ENCODE measurements around the gene CSF2. TPM values are rescaled to one million over a fixed set of nuclear protein-coding genes. Genes with fewer than 3 reads are reported as not detected.

Gene CSF2
- polyA plus RNA-seq, 2 donors, result 0.05 TPM; not detected in 1

- Histone ChIP-seq H3K27me3 (ENCODE audit: control insufficient read depth in 1 of 2, insufficient read depth in 2 of 2, low read length in 2 of 2) (no peaks in the 10 kb centered on the region), H3K36me3 (ENCODE audit: control insufficient read depth in 2 of 2, insufficient read depth in 2 of 2, low read length in 1 of 2) (peaks cover 0 to 2% of the 10 kb centered on the region in 2 donors), H3K4me1 (ENCODE audit: control insufficient read depth in 2 of 2, insufficient read depth in 2 of 2, low read length in 1 of 2) (peaks cover 5 to 14% of the 10 kb centered on the region in 2 donors), H3K4me3 (ENCODE audit: low read depth in 1 of 2, low read length in 2 of 2) (no peak overlapping the region), H3K27ac (ENCODE audit: low read depth in 2 of 2, low read length in 1 of 2) (no peak overlapping the region), H3K9me3 (ENCODE audit: control insufficient read depth in 2 of 2, insufficient read depth in 1 of 2, low read depth in 1 of 2, low read length in 1 of 2) (no peaks in the 10 kb centered on the region)
- whole genome bisulfite sequencing, 2 donors, result 71 to 72% methylated on average over 16 of the region's 16 CpGs
Measured at GRCh38 chr5:132074772-132075718, 1.5 kb downstream of the CSF2 start.

- WGBS, 2 donors, result 94 to 98% methylated on average over 2 of the region's 2 CpGs
- peaks cover 5 to 14% of the 10 kb centered on the region in 2 donors for H3K4me1 ChIP-seq (ENCODE audit: control insufficient read depth in 2 of 2, insufficient read depth in 2 of 2, low read length in 1 of 2)
- H3K36me3 ChIP-seq (ENCODE audit: control insufficient read depth in 2 of 2, insufficient read depth in 2 of 2, low read length in 1 of 2), result peaks cover 0 to 2% of the 10 kb centered on the region in 2 donors
- H3K9me3 ChIP-seq (ENCODE audit: control insufficient read depth in 2 of 2, insufficient read depth in 1 of 2, low read depth in 1 of 2, low read length in 1 of 2), result no peaks in the 10 kb centered on the region
- no peak overlapping the region for H3K4me3 ChIP-seq (ENCODE audit: low read depth in 1 of 2, low read length in 2 of 2)
- H3K27ac ChIP-seq (ENCODE audit: low read depth in 2 of 2, low read length in 1 of 2), result no peak overlapping the region
- H3K27me3 ChIP-seq (ENCODE audit: control insufficient read depth in 1 of 2, insufficient read depth in 2 of 2, low read length in 2 of 2), result no peaks in the 10 kb centered on the region
Measured at GRCh38 chr5:132075719-132076077, 2.1 kb downstream of the CSF2 start.

GRCh38 chr5:132076202-132076830 lies 2.7 kb downstream of the CSF2 start:
- no peaks in the 10 kb centered on the region for H3K9me3 ChIP-seq (ENCODE audit: control insufficient read depth in 2 of 2, insufficient read depth in 1 of 2, low read depth in 1 of 2, low read length in 1 of 2)
- H3K4me1 ChIP-seq (ENCODE audit: control insufficient read depth in 2 of 2, insufficient read depth in 2 of 2, low read length in 1 of 2), result peaks cover 5 to 14% of the 10 kb centered on the region in 2 donors
- H3K4me3 ChIP-seq (ENCODE audit: low read depth in 1 of 2, low read length in 2 of 2), result no peak overlapping the region
- 88 to 90% methylated on average over 11 of the region's 11 CpGs for WGBS, 2 donors
- peaks cover 0 to 2% of the 10 kb centered on the region in 2 donors for H3K36me3 ChIP-seq (ENCODE audit: control insufficient read depth in 2 of 2, insufficient read depth in 2 of 2, low read length in 1 of 2)
- no peaks in the 10 kb centered on the region for H3K27me3 ChIP-seq (ENCODE audit: control insufficient read depth in 1 of 2, insufficient read depth in 2 of 2, low read length in 2 of 2)
- H3K27ac ChIP-seq (ENCODE audit: low read depth in 2 of 2, low read length in 1 of 2), result no peak overlapping the region

GRCh38 chr5:132076983-132077382 lies 3.4 kb downstream of the CSF2 start:
- peaks cover 0 to 2% of the 10 kb centered on the region in 2 donors for H3K36me3 ChIP-seq (ENCODE audit: control insufficient read depth in 2 of 2, insufficient read depth in 2 of 2, low read length in 1 of 2)
- H3K4me1 ChIP-seq (ENCODE audit: control insufficient read depth in 2 of 2, insufficient read depth in 2 of 2, low read length in 1 of 2), result peaks cover 5 to 14% of the 10 kb centered on the region in 2 donors
- H3K27me3 ChIP-seq (ENCODE audit: control insufficient read depth in 1 of 2, insufficient read depth in 2 of 2, low read length in 2 of 2), result no peaks in the 10 kb centered on the region
- H3K4me3 ChIP-seq (ENCODE audit: low read depth in 1 of 2, low read length in 2 of 2), result no peak overlapping the region
- no peak overlapping the region for H3K27ac ChIP-seq (ENCODE audit: low read depth in 2 of 2, low read length in 1 of 2)
- WGBS, 2 donors, result 92 to 94% methylated on average over 8 of the region's 8 CpGs
- no peaks in the 10 kb centered on the region for H3K9me3 ChIP-seq (ENCODE audit: control insufficient read depth in 2 of 2, insufficient read depth in 1 of 2, low read depth in 1 of 2, low read length in 1 of 2)

- Histone ChIP-seq H3K4me1 (ENCODE audit: control insufficient read depth in 2 of 2, insufficient read depth in 2 of 2, low read length in 1 of 2) (peaks cover 5 to 13% of the 10 kb centered on the region in 2 donors), H3K9me3 (ENCODE audit: control insufficient read depth in 2 of 2, insufficient read depth in 1 of 2, low read depth in 1 of 2, low read length in 1 of 2) (no peaks in the 10 kb centered on the region), H3K4me3 (ENCODE audit: low read depth in 1 of 2, low read length in 2 of 2) (no peak overlapping the region), H3K27me3 (ENCODE audit: control insufficient read depth in 1 of 2, insufficient read depth in 2 of 2, low read length in 2 of 2) (no peaks in the 10 kb centered on the region), H3K27ac (ENCODE audit: low read depth in 2 of 2, low read length in 1 of 2) (no peak overlapping the region), H3K36me3 (ENCODE audit: control insufficient read depth in 2 of 2, insufficient read depth in 2 of 2, low read length in 1 of 2) (peaks cover 0 to 2% of the 10 kb centered on the region in 2 donors)
- WGBS, 2 donors, result 75 to 77% methylated on average over 4 of the region's 4 CpGs
Measured at GRCh38 chr5:132079081-132079480, 5.5 kb downstream of the CSF2 start.

- Histone ChIP-seq H3K4me1 (ENCODE audit: control insufficient read depth in 2 of 2, insufficient read depth in 2 of 2, low read length in 1 of 2) (peaks cover 1 to 8% of the 10 kb centered on the region in 2 donors), H3K9me3 (ENCODE audit: control insufficient read depth in 2 of 2, insufficient read depth in 1 of 2, low read depth in 1 of 2, low read length in 1 of 2) (no peaks in the 10 kb centered on the region), H3K4me3 (ENCODE audit: low read depth in 1 of 2, low read length in 2 of 2) (no peak overlapping the region), H3K27me3 (ENCODE audit: control insufficient read depth in 1 of 2, insufficient read depth in 2 of 2, low read length in 2 of 2) (no peaks in the 10 kb centered on the region), H3K36me3 (ENCODE audit: control insufficient read depth in 2 of 2, insufficient read depth in 2 of 2, low read length in 1 of 2) (peaks cover 0 to 2% of the 10 kb centered on the region in 2 donors), H3K27ac (ENCODE audit: low read depth in 2 of 2, low read length in 1 of 2) (no peak overlapping the region)
- 64 to 87% methylated on average over 3 of the region's 3 CpGs for WGBS, 2 donors
Measured at GRCh38 chr5:132079619-132080018, 6.0 kb downstream of the CSF2 start.

- Histone ChIP-seq H3K4me3 (ENCODE audit: low read depth in 1 of 2, low read length in 2 of 2) (no peak overlapping the region), H3K36me3 (ENCODE audit: control insufficient read depth in 2 of 2, insufficient read depth in 2 of 2, low read length in 1 of 2) (no peaks in the 10 kb centered on the region), H3K27me3 (ENCODE audit: control insufficient read depth in 1 of 2, insufficient read depth in 2 of 2, low read length in 2 of 2) (no peaks in the 10 kb centered on the region), H3K9me3 (ENCODE audit: control insufficient read depth in 2 of 2, insufficient read depth in 1 of 2, low read depth in 1 of 2, low read length in 1 of 2) (no peaks in the 10 kb centered on the region), H3K4me1 (ENCODE audit: control insufficient read depth in 2 of 2, insufficient read depth in 2 of 2, low read length in 1 of 2) (no peaks in the 10 kb centered on the region), H3K27ac (ENCODE audit: low read depth in 2 of 2, low read length in 1 of 2) (no peak overlapping the region)
- 93 to 96% methylated on average over 3 of the region's 3 CpGs for WGBS, 2 donors
Measured at GRCh38 chr5:132080595-132080994, 7.0 kb downstream of the CSF2 start.

GRCh38 chr5:132081458-132081857 lies 7.9 kb downstream of the CSF2 start:
- Histone ChIP-seq H3K36me3 (ENCODE audit: control insufficient read depth in 2 of 2, insufficient read depth in 2 of 2, low read length in 1 of 2) (no peaks in the 10 kb centered on the region), H3K27me3 (ENCODE audit: control insufficient read depth in 1 of 2, insufficient read depth in 2 of 2, low read length in 2 of 2) (no peaks in the 10 kb centered on the region), H3K9me3 (ENCODE audit: control insufficient read depth in 2 of 2, insufficient read depth in 1 of 2, low read depth in 1 of 2, low read length in 1 of 2) (no peaks in the 10 kb centered on the region), H3K4me3 (ENCODE audit: low read depth in 1 of 2, low read length in 2 of 2) (no peak overlapping the region), H3K4me1 (ENCODE audit: control insufficient read depth in 2 of 2, insufficient read depth in 2 of 2, low read length in 1 of 2) (no peaks in the 10 kb centered on the region), H3K27ac (ENCODE audit: low read depth in 2 of 2, low read length in 1 of 2) (no peak overlapping the region)
- 97 to 98% methylated on average over 3 of the region's 3 CpGs for WGBS, 2 donors

- Histone ChIP-seq H3K27me3 (ENCODE audit: control insufficient read depth in 1 of 2, insufficient read depth in 2 of 2, low read length in 2 of 2) (no peaks in the 10 kb centered on the region), H3K4me3 (ENCODE audit: low read depth in 1 of 2, low read length in 2 of 2) (no peak overlapping the region), H3K4me1 (ENCODE audit: control insufficient read depth in 2 of 2, insufficient read depth in 2 of 2, low read length in 1 of 2) (no peaks in the 10 kb centered on the region), H3K27ac (ENCODE audit: low read depth in 2 of 2, low read length in 1 of 2) (no peak overlapping the region), H3K36me3 (ENCODE audit: control insufficient read depth in 2 of 2, insufficient read depth in 2 of 2, low read length in 1 of 2) (no peaks in the 10 kb centered on the region), H3K9me3 (ENCODE audit: control insufficient read depth in 2 of 2, insufficient read depth in 1 of 2, low read depth in 1 of 2, low read length in 1 of 2) (no peaks in the 10 kb centered on the region)
- 88 to 91% methylated on average over 8 of the region's 8 CpGs for WGBS, 2 donors
Measured at GRCh38 chr5:132082329-132083023, 8.9 kb downstream of the CSF2 start.
